Posterior cingulate gyrus (tissue), 11 donors: Measurements from ENCODE around the gene LOXL1.
"Not testable (repeated sequence)": the region's sequence is repeated elsewhere in the genome, so short reads cannot be mapped to it uniquely, and the experiment has no call there.

Source experiments
- DNase-seq, 10 donors: peaks; one replicate each; pipeline versions ENCODE4 v3.0.0 to v3.0.0-alpha.2; 2020 to 2021; ENCODE audit warnings: mixed read lengths in 3 of 10
- intact Hi-C: fragments of 100-400 bp; cut with DNase I; formaldehyde crosslinking; loops from one replicate; pipeline ENCODE4 v1.15.1; 2023

The LOXL1 gene

GRCh38 chr15:73948982-73949381, 22.7 kb downstream of the LOXL1 start:
- intact Hi-C loops = no loop called here
- peak in 2 of 10 donors; percentile 8 to 35 for DNase-seq

DNA sequence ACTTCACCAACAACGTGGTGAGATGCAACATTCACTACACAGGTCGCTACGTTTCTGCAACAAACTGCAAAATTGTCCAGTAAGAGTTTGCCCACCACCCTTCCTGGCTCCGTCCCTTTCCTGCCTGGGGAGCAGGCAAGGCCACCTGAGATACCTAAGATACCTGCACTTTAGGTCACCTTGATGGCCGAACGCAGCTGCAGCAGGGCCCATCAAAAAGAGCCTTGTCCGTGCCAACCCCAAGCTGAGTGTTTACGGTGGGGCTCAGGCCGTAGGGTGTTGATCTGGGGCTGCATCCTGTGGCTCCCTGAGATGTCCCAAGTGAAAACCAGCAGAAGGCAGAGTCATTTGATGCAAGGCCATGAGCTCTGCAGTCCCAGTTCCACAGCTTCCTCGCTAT, 23.2 kb downstream of the LOXL1 start:
- intact Hi-C loops = no loop called here

GRCh38 chr15:73950479-73950830, 24.2 kb downstream of the LOXL1 start:
- DNase-seq = peak in 3 of 10 donors; percentile 27 to 43 (median 33)
- intact Hi-C loops = no loop called here

More for the DNA sequence above, 23.2 kb downstream of the LOXL1 start:
- peak in 2 of 10 donors; percentile 31 for DNase-seq

DNA sequence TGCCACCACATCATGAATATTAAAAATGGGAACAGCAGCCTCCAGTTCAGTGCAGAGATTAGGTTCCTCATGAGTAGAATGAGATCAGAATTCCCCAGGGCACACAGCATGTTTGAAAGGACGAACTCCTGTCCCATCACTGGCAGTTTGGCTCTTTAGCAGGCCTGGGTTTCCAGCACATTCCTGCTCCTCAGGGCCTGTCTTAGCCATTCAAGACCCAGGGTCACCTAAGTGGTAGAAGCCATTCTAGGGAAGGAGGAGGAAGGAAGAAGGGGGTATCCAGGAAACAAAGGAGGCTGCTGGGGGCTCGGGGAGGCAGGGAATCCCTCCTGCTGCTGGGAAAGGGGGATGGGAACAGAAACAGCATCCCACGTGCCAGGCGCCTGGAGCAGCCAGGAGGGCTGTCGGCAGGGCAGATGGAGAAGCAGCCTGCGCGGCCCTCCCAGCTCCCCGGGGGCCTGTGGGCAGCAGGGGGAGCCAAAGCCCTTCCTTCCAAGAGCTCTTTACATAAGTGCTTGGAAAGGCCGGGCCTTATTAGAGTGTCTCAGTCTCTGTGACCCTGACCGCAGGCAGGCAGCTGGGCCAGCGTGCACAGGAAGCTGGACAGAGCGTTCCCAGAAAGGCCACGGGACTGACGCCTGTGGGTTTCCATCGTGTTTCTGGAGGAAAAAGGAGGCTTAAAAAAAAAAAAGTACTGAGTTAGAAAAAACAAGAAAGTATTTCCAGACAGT, 24.7 kb downstream of the LOXL1 start:
- intact Hi-C loops = loop anchor here (1.0 kb wide), 1 partner anchor 13 kb away; no protein-coding TSS in a partner anchor
- peak; percentile 63 to 96 (median 80) for DNase-seq

DNA sequence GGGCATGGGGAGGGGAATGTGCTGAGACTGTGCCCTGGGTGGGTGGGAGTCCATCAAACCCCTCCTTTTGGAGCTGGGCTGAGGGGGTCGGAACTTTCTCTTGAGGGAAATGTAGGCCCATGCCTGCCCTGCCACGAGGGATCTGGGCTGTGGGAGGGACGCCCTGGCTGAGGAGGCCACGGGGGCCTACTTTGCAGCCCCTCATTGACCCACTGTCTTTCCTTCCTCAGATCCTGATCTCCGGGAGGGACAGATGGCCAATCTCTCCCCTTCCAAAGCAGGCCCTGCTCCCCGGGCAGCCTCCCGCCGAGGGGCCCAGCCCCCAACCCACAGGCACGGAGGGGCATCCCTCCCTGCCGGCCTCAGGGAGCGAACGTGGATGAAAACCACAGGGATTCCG, 25.3 kb downstream of the LOXL1 start:
- DNase-seq = peak in 3 of 10 donors; percentile 44 to 66 (median 55)
- intact Hi-C loops = loop anchor here (1.0 kb wide), 1 partner anchor 13 kb away; no protein-coding TSS in a partner anchor

- peak in 3 of 10 donors; percentile 49 to 72 (median 56) for DNase-seq
- intact Hi-C loops = no loop called here
Measured at GRCh38 chr15:73952171-73952912, 26.1 kb downstream of the LOXL1 start.

DNA sequence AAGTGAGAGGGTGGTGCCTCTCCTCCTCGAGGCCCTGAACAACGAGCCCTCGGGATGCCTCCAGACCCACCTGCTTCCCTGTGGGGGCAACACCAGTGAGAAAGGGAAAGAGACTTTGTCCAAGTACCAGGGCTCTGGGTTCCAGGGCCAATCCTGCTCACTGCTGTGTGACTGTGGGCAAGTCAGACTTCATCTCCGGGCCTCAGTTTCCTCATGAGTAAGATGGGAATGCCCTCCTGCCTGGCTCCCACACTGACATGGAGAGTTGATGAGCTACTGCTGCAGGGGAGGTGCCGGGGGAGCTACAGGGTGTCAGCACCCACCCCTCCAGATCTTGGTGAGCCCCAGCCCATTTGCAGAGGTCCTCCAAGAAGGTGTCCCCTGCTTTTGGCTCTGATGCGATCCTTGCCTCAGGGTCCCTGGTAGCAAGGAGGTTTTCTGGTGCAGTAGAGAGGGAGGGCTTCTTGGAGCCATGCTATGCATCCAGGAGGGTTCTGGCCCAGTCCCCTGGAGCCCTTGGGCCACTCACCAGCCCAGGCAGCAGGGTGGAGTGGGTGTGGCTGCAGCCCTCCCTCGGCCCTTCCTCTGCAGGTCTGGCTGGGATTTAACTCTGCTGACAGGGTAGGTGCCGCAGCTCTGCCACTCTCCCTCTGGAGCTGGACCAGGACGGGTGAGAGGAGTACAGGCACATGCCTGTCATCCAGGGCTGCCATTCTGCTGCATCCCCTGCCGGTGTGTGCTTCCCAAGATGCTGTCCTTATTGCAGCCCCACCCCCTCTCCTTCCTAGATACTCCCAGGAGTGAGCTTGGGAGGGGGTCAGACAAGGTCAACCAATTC, 26.9 kb downstream of the LOXL1 start:
- DNase-seq = peak in 2 of 10 donors; percentile 55 to 64
- intact Hi-C loops = no loop called here

DNA sequence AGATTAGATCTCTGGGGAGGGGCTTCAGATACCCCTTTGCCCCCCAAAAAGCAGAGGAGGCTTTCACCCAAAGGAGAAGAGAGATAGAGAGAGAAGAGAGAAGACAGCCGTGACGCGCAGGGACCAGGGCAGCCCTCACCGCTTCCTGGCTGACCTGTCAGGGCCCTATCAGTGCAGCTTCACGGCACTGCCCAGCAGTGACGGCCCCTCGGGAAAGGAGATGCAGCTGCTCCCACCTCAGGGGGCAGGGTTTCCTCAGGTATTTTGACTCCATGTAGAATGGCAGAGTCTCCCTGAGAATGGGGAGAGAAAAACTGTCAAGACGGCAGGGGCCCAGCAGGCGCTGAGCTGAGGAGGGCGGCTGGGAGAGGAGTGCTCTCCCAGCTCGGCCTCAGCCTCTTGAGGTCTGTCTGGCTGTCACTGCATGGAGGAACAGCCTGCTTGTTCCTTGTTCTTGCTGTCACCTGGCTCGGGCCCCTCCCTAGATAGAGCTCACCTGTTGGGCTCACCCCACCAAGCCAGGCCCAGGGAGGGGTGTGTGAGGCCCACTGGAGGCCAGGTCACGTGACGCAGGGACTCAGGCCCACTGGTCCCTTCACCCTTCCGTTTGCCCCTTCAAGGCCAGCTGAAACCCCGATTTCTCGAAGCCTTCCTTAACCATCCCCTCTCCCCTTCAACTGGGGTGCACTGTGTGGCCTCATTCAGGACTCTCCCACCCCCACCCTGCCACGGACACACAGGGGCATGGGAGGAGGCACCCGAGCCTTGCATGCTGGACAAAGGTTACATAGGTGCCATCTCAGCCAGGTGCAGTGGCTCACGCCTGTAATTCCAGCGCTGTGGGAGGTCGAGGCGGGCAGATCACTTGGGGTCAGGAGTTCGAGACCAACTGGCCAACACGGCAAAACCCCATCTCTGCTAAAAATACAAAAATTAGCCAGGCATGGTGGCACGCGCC, 28.2 kb downstream of the LOXL1 start:
- peak in 2 of 10 donors; percentile 37 to 63 for DNase-seq
- intact Hi-C loops = no loop called here

GRCh38 chr15:73955326-73955725, 29.1 kb downstream of the LOXL1 start:
- peak in 2 of 10 donors; percentile 16 to 20 for DNase-seq

DNA sequence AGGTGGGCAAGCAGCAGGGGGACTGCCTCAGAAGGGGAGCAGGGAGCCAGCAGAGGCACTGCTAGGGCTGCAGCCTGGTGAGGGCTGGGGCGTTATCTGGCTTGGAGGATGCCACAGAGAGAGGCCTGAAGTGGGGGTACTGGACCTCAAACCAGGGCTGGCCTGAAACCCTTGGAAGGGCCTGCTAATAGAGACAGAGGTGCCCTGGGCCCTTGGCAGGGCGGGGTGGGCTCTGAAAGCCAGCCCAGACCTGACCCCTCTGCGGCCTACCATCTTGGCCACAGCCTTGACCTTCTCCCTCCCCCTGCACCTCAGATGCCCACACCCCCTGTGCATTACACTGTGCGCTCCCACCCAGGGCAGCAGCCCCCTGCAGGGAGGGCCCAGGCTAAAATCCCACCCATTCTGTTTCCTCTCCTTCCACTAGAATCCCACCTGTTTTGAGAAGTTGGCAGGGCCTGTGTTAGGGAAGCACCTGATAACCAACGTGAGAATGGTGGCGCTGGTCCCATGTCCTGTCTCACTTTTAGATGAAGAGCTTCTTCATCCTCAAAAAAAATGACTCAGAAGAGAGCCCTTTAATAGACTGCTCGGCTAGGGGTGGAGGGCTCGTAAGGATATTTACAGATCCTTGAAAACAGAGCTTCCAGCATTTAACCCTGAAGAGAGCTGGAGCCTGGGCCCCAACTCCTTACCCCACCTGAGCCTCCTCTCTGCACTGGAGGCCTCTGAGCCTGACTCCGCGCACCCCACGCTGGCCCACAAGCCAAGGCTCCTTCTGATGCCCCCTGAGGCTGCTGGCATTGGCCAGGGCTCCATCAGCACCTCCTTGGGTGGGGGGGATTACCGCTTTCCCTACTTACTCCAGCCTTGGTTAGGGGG, 29.8 kb downstream of the LOXL1 start:
- DNase-seq = peak in 2 of 10 donors; percentile 29 to 32
- intact Hi-C loops = no loop called here

More at GRCh38 chr15:73955326-73955725, 29.1 kb downstream of the LOXL1 start:
- intact Hi-C loops = no loop called here

DNA sequence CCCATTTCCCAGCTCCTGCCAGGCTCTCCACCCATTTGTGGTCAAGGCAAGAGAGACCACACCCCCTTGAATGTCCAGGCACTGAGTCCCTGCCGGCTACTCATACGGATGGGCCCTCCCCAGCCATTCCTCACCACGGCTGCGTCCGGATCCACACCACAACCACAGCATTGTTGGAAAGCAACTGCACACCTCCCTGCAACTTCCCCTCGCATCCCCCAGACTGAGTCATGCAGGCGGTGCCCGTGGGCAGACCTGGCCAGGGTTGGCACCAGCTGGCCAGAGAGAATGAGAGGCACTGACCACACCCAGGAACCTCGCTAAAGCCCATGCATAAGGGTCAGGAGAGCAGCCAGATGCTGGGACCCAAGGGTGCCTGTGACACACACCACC, 30.5 kb downstream of the LOXL1 start:
- intact Hi-C loops = no loop called here
- peak in 2 of 10 donors; percentile 43 to 63 for DNase-seq

DNA sequence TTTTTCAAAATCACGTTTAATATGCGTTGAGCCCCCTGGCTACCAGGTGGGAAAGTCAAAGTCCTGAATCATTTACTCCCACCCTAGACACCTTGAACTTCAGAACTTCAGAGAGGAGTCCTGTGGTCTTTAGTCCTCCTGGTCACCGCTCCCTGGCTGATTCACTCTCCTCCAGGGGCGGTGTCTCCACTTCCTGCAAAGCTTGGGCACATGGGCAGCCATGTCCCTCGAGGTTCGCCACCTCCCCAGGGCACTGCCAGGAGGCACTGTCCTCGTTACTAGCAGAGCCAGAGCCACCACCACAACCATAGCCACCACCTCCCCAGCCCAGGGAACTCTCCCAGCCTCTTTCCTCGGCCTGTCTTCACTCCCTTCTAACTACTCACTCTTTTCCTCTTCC, 31.0 kb downstream of the LOXL1 start:
- intact Hi-C loops = no loop called here
- peak in 2 of 10 donors; percentile 25 to 67 for DNase-seq

- intact Hi-C loops = no loop called here
- DNase-seq = peak in 1 of 10 donors; percentile 1
Measured at GRCh38 chr15:73957785-73958184, 31.5 kb downstream of the LOXL1 start.

GRCh38 chr15:73959012-73959581, 32.8 kb downstream of the LOXL1 start:
- DNase-seq = peak in 2 of 10 donors; percentile 5 to 9
- intact Hi-C loops = no loop called here

DNA sequence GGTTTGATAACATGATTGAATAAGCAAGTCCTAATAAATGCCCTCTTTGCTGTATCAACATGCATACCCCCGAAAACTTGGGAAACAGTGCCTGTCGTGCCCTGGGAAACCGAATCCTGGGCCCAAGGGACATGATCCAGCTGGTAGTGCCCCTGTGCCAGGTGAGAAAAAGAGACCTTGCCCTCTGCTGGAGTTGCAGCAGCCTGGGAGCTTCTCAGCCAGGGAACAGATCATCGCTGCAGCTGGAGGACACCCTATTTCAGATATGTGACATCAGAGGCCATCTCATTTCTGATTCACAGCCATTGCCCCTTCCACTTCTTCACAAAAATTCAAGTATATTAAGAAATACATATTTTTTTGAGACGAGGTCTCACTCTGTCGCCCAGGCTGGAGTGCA, 33.5 kb downstream of the LOXL1 start:
- DNase-seq = no peak
- intact Hi-C loops = no loop called here

DNA sequence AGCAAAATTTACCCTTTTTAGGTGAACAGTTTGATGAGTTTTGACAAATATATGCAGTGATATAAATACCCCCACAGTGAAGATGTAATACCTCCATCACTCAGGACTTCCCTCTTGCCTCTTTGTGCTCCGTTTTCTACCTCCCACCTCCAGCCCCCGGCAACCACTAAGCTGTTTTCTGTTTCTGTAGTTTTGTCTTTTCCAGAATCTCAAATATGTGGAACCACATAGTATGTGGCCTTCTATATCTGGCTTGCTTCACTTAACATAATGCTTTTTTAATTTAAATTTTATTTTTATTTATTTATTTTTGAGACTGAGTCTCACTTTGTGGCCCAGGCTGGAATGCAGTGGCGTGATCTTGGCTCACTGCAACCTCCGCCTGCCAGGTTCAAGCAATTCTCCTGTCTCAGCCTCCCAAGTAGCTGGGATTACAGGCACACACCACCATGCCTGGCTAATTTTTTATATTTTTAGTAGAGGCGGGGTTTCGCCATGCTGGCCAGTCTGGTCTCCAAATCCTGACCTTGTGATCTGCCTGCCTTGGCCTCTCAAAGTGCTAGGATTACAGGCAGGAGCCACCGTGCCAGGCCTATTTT, 34.3 kb downstream of the LOXL1 start:
- intact Hi-C loops = not testable (repeated sequence)
- peak in 2 of 10 donors; percentile 60 to 66 for DNase-seq

- intact Hi-C loops = no loop called here
- DNase-seq = no peak
Measured at GRCh38 chr15:73962433-73962832, 36.2 kb downstream of the LOXL1 start.

- peak in 9 of 10 donors; percentile 46 to 92 (median 71) for DNase-seq
- intact Hi-C loops = loop anchor here (1.0 kb wide), 1 partner anchor 13 kb away; no protein-coding TSS in a partner anchor
Measured at GRCh38 chr15:73964736-73965093, 38.5 kb downstream of the LOXL1 start.
